ENCODE data around the gene PCCB.

PCCB gene

GRCh38 chr3:136247855-136248590, 2.1 kb upstream of the PCCB start:
- TF ChIP-seq CTCF (IDR thresholded peaks at IDR 0.05; ENCODE audit: insufficient read depth, low read depth, low read length, missing control alignments), result no peak
- H3K4me3 ChIP-seq (ENCODE audit: low read depth, low read length), result no peak overlapping the region
- no peak for DNase-seq (ENCODE audit: low read depth)

GRCh38 chr3:136249091-136249490, 1.0 kb upstream of the PCCB start:
- DNase-seq (ENCODE audit: low read depth), result no peak
- H3K4me3 ChIP-seq (ENCODE audit: low read depth, low read length), result no peak overlapping the region
- no peak for TF ChIP-seq CTCF (IDR thresholded peaks at IDR 0.05; ENCODE audit: insufficient read depth, low read depth, low read length, missing control alignments)

- no peak for TF ChIP-seq CTCF (IDR thresholded peaks at IDR 0.05; ENCODE audit: insufficient read depth, low read depth, low read length, missing control alignments)
- peak overlapping the region; percentile 84 for H3K4me3 ChIP-seq (ENCODE audit: low read depth, low read length)
- peak; percentile 44 for DNase-seq (ENCODE audit: low read depth)
These were observed 547 bp upstream of the PCCB start for GRCh38 chr3:136249593-136249992.

- peak; percentile 84 for DNase-seq (ENCODE audit: low read depth)
- H3K4me3 ChIP-seq (ENCODE audit: low read depth, low read length), result peak overlapping the region; percentile 84
- peak; percentile 30 for TF ChIP-seq CTCF (IDR thresholded peaks at IDR 0.05; ENCODE audit: insufficient read depth, low read depth, low read length, missing control alignments)
These were observed 842 bp downstream of the PCCB start for GRCh38 chr3:136250903-136251460.

- H3K4me3 ChIP-seq (ENCODE audit: low read depth, low read length), result peak overlapping the region; percentile 84
- no peak for DNase-seq (ENCODE audit: low read depth)
- no peak for TF ChIP-seq CTCF (IDR thresholded peaks at IDR 0.05; ENCODE audit: insufficient read depth, low read depth, low read length, missing control alignments)
These were observed 1.4 kb downstream of the PCCB start for GRCh38 chr3:136251511-136251910.

GRCh38 chr3:136255672-136256406, 5.7 kb downstream of the PCCB start:
- DNase-seq (ENCODE audit: low read depth), result no peak
- H3K4me3 ChIP-seq (ENCODE audit: low read depth, low read length), result no peak overlapping the region
- TF ChIP-seq CTCF (IDR thresholded peaks at IDR 0.05; ENCODE audit: insufficient read depth, low read depth, low read length, missing control alignments), result no peak
